SK-N-SH (cell line): ENCODE data around the gene SHROOM3. TPM values are rescaled to one million over a fixed set of nuclear protein-coding genes. Genes with fewer than 3 reads are reported as not detected.

Source experiments
- CTCF ChIA-PET: fragments of 300-600, 350-600 bp; formaldehyde crosslinking; extraction: SDS; loops from one replicate; lab custom pipeline; 2021; lab: Yijun Ruan, JAX
- POLR2A ChIA-PET: fragments of 350-600 bp; sonication (Branson Sonifier 250); formaldehyde crosslinking; extraction: SDS; loops from one replicate; lab custom pipeline; 2020; ENCODE audit warnings: antibody characterized with exemption, inconsistent platforms; lab: Yijun Ruan, JAX
- DNase-seq: peaks from one replicate; pipeline ENCODE4 v3.0.0; 2012
- H2AFZ ChIP-seq: fragments of 200-600 bp; sonication (generic); 2 replicates; pipeline ENCODE4 v1.8.1; 2016; ENCODE audit warnings: antibody characterized with exemption, mild to moderate bottlenecking, low read depth
- H3F3A ChIP-seq: fragments of 200-600 bp; sonication (generic); replicated peaks from 2 replicates; pipeline ENCODE3; 2016; ENCODE audit warnings: antibody characterized with exemption, mild to moderate bottlenecking; ENCODE audit not compliant: insufficient read depth
- H3K27ac ChIP-seq, 2 experiments: fragments of 200-500 bp in 1 of 2; fragments of 200-600 bp in 1 of 2; sonication (Bioruptor generic) in 1 of 2; sonication (generic), shearing (Covaris generic) in 1 of 2; 2 replicates each; pipeline versions ENCODE4 v1.5.1 to v1.6.1; 2014 to 2016; ENCODE audit warnings: low read depth in 2 of 2, inconsistent platforms in 1 of 2, low read length in 1 of 2, mild to moderate bottlenecking in 1 of 2, mixed read lengths in 1 of 2
- H3K27me3 ChIP-seq: fragments of 200-600 bp; sonication (generic), shearing (Covaris generic); 2 replicates; pipeline ENCODE4 v1.6.1; 2016; ENCODE audit warnings: mixed run types; ENCODE audit not compliant: insufficient read depth
- H3K36me3 ChIP-seq, 2 experiments: fragments of 200-500 bp in 1 of 2; fragments of 200-600 bp in 1 of 2; sonication (Bioruptor generic) in 1 of 2; sonication (generic) in 1 of 2; replicated peaks in 1 of 2; 2 replicates each; pipeline versions ENCODE3 to v1.5.1; 2014 to 2016; ENCODE audit warnings: low read length in 1 of 2, mild to moderate bottlenecking in 1 of 2; ENCODE audit not compliant: insufficient read depth in 2 of 2, control insufficient read depth in 1 of 2
- H3K4me1 ChIP-seq, 2 experiments: fragments of 200-500 bp in 1 of 2; fragments of 200-600 bp in 1 of 2; sonication (Bioruptor generic) in 1 of 2; sonication (generic), shearing (Covaris generic) in 1 of 2; 2 replicates each; pipeline versions ENCODE4 v1.5.1 to v1.6.1; 2014 to 2016; ENCODE audit warnings: low read depth in 1 of 2, low read length in 1 of 2, mixed run types in 1 of 2; ENCODE audit not compliant: insufficient read depth in 2 of 2, control insufficient read depth in 1 of 2
- H3K4me2 ChIP-seq: fragments of 200-600 bp; sonication (generic), shearing (Covaris generic); 2 replicates; pipeline ENCODE4 v1.6.1; 2017; ENCODE audit warnings: mixed run types
- H3K4me3 ChIP-seq, 2 experiments: fragments of 200-500 bp in 1 of 2; fragments of 200-600 bp in 1 of 2; sonication (Bioruptor generic) in 1 of 2; sonication (generic), shearing (Covaris generic) in 1 of 2; 2 replicates each; pipeline versions ENCODE4 v1.5.1 to v1.8.1; 2014 to 2016; ENCODE audit warnings: low read depth in 2 of 2, inconsistent platforms in 1 of 2, low read length in 1 of 2, mild to moderate bottlenecking in 1 of 2, mixed read lengths in 1 of 2, moderate library complexity in 1 of 2
- H3K79me2 ChIP-seq: fragments of 200-600 bp; sonication (generic); 2 replicates; pipeline ENCODE4 v1.8.1; 2017; ENCODE audit warnings: mild to moderate bottlenecking; ENCODE audit not compliant: insufficient read depth
- H3K9ac ChIP-seq: fragments of 200-600 bp; sonication (generic); 2 replicates; pipeline ENCODE4 v1.6.1; 2017; ENCODE audit warnings: mixed run types
- H3K9me2 ChIP-seq: fragments of 200-600 bp; sonication (generic); 2 replicates; pipeline ENCODE4 v1.6.1; 2017; ENCODE audit warnings: mixed run types
- H3K9me3 ChIP-seq: fragments of 200-600 bp; sonication (generic); 2 replicates; pipeline ENCODE4 v1.6.1; 2017; ENCODE audit warnings: mixed run types, mild to moderate bottlenecking, moderate library complexity
- H4K20me1 ChIP-seq: fragments of 200-600 bp; sonication (generic); 2 replicates; pipeline ENCODE4 v1.6.1; 2017; ENCODE audit warnings: mild to moderate bottlenecking, mixed run types; ENCODE audit not compliant: insufficient read depth
- ELF1 ChIP-seq: IDR thresholded peaks from 2 replicates; pipeline ENCODE4 v1.4.0; 2012
- EP300 ChIP-seq, 2 experiments: IDR thresholded peaks; 2 replicates each; pipeline versions ENCODE4 v1.4.0 to v1.6.1; 2012; ENCODE audit warnings: borderline replicate concordance in 1 of 2, low read depth in 1 of 2, low read length in 1 of 2
- FOSL2 ChIP-seq: IDR thresholded peaks from 2 replicates; pipeline ENCODE4 v1.4.0; 2012; ENCODE audit warnings: low read depth, mild to moderate bottlenecking, moderate library complexity, borderline replicate concordance
- GABPA ChIP-seq: IDR thresholded peaks from 2 replicates; pipeline ENCODE4 v1.4.0; 2012; ENCODE audit warnings: low read depth, mild to moderate bottlenecking
- GATA2 ChIP-seq: sonication (generic); formaldehyde crosslinking; IDR thresholded peaks from 2 replicates; pipeline ENCODE4 v1.5.0; 2020; ENCODE audit warnings: mild to moderate bottlenecking, missing genetic modification reagents
- IRF3 ChIP-seq: fragments of 150-350 bp; IDR thresholded peaks from 2 replicates; pipeline ENCODE4 v1.6.1; 2016; ENCODE audit warnings: mild to moderate bottlenecking, low read depth, low read length
- JUND ChIP-seq: IDR thresholded peaks from 2 replicates; pipeline ENCODE4 v1.4.0; 2012
- MEF2A ChIP-seq: IDR thresholded peaks from 2 replicates; pipeline ENCODE4 v1.4.0; 2012; ENCODE audit warnings: low read depth, borderline replicate concordance
- MXI1 ChIP-seq: IDR thresholded peaks from 2 replicates; pipeline ENCODE4 v1.6.1; 2012; ENCODE audit warnings: mild to moderate bottlenecking, low read depth, low read length, improper control_type of control experiment
- NFIC ChIP-seq: IDR thresholded peaks from 2 replicates; pipeline ENCODE4 v1.4.0; 2012; ENCODE audit warnings: borderline replicate concordance
- POLR2AphosphoS5 ChIP-seq: IDR thresholded peaks from 2 replicates; pipeline ENCODE4 v1.6.1; 2012; ENCODE audit warnings: low read depth, low read length
- TAF1 ChIP-seq: IDR thresholded peaks from 2 replicates; pipeline ENCODE4 v1.6.1; 2012; ENCODE audit warnings: low read depth, mild to moderate bottlenecking, low read length, moderate library complexity, borderline replicate concordance
- WGBS: methylation state at CpG from one replicate; pipeline ENCODE4 v1.1.6; 2017; ENCODE audit warnings: low lambda C conversion rate; 5-methylcytosine and 5-hydroxymethylcytosine counted together
- polyA plus RNA-seq, 3 experiments: library from polyadenylated mRNA; depleted of rRNA; stranded (reverse); fragments of >200 nt; gene quantifications; 2 replicates each; pipeline ENCODE4 v1.2.3, GENCODE V29; 2012
- TF ChIP-seq, protein P1 (sequence below): IDR thresholded peaks from 2 replicates; pipeline ENCODE4; 2012
- TF ChIP-seq, protein P2 (sequence below): IDR thresholded peaks from 2 replicates; pipeline ENCODE4 v1.4.0; 2012; ENCODE audit warnings: low read depth
- TF ChIP-seq, protein P3 (sequence below): fragments of 150-350 bp; IDR thresholded peaks from 2 replicates; pipeline ENCODE4 v1.6.1; 2017; ENCODE audit warnings: antibody characterized with exemption, low read length, low read depth, borderline replicate concordance
- TF ChIP-seq, protein P4 (sequence below): IDR thresholded peaks from 2 replicates; pipeline ENCODE4 v1.4.0; 2012; ENCODE audit warnings: low read depth, borderline replicate concordance
- TF ChIP-seq, protein P5 (sequence below): fragments of 200-600 bp; sonication (generic); IDR thresholded peaks from 2 replicates; pipeline ENCODE4 v1.6.1; 2017; ENCODE audit warnings: antibody characterized with exemption, mild to moderate bottlenecking, moderate library complexity

The SHROOM3 gene
- polyA plus RNA-seq, 1 of the 3 experiments (the other 2 are of a cell fraction), result 4.3 TPM

GRCh38 chr4:76729980-76730379, 295.0 kb downstream of the SHROOM3 start:
- DNase-seq, result no peak

More at GRCh38 chr4:76729980-76730379, 295.0 kb downstream of the SHROOM3 start:
- POLR2A ChIA-PET, result no interaction called here
- H3K79me2 ChIP-seq, result peaks cover 53% of the 10 kb centered on the region
- H3K4me1 ChIP-seq, result peaks cover 7 to 11% of the 10 kb centered on the region in 2 experiments; a peak in 2 of 4 replicates
- TF ChIP-seq MEF2A (no peak), NFIC (no peak), GATA2 (CRISPR knock-in tag) (no peak), TAF1 (no peak), EP300 (IDR thresholded peaks at IDR 0.05; ENCODE audit: borderline replicate concordance in 1 of 2, low read depth in 1 of 2, low read length in 1 of 2) (no peak), FOSL2 (no peak), JUND (no peak), IRF3 (no peak), MXI1 (no peak), POLR2AphosphoS5 (no peak), ELF1 (no peak), GABPA (no peak)
- TF ChIP-seq, protein P1, sequence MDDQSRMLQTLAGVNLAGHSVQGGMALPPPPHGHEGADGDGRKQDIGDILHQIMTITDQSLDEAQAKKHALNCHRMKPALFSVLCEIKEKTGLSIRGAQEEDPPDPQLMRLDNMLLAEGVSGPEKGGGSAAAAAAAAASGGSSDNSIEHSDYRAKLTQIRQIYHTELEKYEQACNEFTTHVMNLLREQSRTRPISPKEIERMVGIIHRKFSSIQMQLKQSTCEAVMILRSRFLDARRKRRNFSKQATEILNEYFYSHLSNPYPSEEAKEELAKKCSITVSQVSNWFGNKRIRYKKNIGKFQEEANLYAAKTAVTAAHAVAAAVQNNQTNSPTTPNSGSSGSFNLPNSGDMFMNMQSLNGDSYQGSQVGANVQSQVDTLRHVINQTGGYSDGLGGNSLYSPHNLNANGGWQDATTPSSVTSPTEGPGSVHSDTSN, result no peak
- TF ChIP-seq, protein P2, sequence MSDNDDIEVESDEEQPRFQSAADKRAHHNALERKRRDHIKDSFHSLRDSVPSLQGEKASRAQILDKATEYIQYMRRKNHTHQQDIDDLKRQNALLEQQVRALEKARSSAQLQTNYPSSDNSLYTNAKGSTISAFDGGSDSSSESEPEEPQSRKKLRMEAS, result no peak
- TF ChIP-seq, protein P3, sequence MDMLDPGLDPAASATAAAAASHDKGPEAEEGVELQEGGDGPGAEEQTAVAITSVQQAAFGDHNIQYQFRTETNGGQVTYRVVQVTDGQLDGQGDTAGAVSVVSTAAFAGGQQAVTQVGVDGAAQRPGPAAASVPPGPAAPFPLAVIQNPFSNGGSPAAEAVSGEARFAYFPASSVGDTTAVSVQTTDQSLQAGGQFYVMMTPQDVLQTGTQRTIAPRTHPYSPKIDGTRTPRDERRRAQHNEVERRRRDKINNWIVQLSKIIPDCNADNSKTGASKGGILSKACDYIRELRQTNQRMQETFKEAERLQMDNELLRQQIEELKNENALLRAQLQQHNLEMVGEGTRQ, result no peak
- TF ChIP-seq, protein P4, sequence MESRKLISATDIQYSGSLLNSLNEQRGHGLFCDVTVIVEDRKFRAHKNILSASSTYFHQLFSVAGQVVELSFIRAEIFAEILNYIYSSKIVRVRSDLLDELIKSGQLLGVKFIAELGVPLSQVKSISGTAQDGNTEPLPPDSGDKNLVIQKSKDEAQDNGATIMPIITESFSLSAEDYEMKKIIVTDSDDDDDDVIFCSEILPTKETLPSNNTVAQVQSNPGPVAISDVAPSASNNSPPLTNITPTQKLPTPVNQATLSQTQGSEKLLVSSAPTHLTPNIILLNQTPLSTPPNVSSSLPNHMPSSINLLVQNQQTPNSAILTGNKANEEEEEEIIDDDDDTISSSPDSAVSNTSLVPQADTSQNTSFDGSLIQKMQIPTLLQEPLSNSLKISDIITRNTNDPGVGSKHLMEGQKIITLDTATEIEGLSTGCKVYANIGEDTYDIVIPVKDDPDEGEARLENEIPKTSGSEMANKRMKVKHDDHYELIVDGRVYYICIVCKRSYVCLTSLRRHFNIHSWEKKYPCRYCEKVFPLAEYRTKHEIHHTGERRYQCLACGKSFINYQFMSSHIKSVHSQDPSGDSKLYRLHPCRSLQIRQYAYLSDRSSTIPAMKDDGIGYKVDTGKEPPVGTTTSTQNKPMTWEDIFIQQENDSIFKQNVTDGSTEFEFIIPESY, result no peak
- TF ChIP-seq, protein P5, sequence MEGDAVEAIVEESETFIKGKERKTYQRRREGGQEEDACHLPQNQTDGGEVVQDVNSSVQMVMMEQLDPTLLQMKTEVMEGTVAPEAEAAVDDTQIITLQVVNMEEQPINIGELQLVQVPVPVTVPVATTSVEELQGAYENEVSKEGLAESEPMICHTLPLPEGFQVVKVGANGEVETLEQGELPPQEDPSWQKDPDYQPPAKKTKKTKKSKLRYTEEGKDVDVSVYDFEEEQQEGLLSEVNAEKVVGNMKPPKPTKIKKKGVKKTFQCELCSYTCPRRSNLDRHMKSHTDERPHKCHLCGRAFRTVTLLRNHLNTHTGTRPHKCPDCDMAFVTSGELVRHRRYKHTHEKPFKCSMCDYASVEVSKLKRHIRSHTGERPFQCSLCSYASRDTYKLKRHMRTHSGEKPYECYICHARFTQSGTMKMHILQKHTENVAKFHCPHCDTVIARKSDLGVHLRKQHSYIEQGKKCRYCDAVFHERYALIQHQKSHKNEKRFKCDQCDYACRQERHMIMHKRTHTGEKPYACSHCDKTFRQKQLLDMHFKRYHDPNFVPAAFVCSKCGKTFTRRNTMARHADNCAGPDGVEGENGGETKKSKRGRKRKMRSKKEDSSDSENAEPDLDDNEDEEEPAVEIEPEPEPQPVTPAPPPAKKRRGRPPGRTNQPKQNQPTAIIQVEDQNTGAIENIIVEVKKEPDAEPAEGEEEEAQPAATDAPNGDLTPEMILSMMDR, result no peak
- TF ChIP-seq, all 33 proteins: peak for 0
- Histone ChIP-seq H3K4me2 (no peak overlapping the region), H4K20me1 (no peaks in the 10 kb centered on the region), H3F3A (peaks cover 24% of the 10 kb centered on the region), H3K36me3 (peaks cover 13 to 16% of the 10 kb centered on the region in 2 experiments), H2AFZ (no peak overlapping the region), H3K4me3 (no peak overlapping the region), H3K9me2 (no peaks in the 10 kb centered on the region), H3K27me3 (no peaks in the 10 kb centered on the region), H3K27ac (peak overlapping the region in 1 of 2 experiments; percentile 32; a peak in 1 of 4 replicates), H3K9ac (no peak overlapping the region), H3K9me3 (no peaks in the 10 kb centered on the region)
- 100% methylated on average over 1 of the region's 1 CpG for WGBS
- CTCF ChIA-PET, result interaction anchor here (0.6 to 1.7 kb wide), 6 partner anchors 10 to 474 kb away, joined by 3 to 4 read pairs (median 3); no protein-coding TSS in a partner anchor
